Right forelimb (tissue), 1 donor: Measurements from ENCODE around the gene PPP3CB.

ENCODE experiments used
- DNase-seq: peaks from one replicate; pipeline ENCODE4 v3.0.0-alpha.2; 2018

Gene PPP3CB

GRCh38 chr10:73495884-73496674, at the start of gene PPP3CB:
Gene PPP3CB (minus strand): TSS chr10:73496024. CDS start chr10:73495889, 135 bp downstream.
- DNase-seq: peak; percentile 97

- DNase-seq: no peak
Observed at GRCh38 chr10:73545357-73545756, 49.5 kb upstream of the PPP3CB start.

- no peak for DNase-seq
Observed at GRCh38 chr10:73537709-73538108, 41.9 kb upstream of the PPP3CB start.

GRCh38 chr10:73537288-73537687, 41.5 kb upstream of the PPP3CB start:
- no peak for DNase-seq

- no peak for DNase-seq
Observed at GRCh38 chr10:73534857-73535256, 39.0 kb upstream of the PPP3CB start.

GRCh38 chr10:73529089-73529832, 33.4 kb upstream of the PPP3CB start:
- DNase-seq: peak; percentile 57

GRCh38 chr10:73522263-73522662, 26.4 kb upstream of the PPP3CB start:
- no peak for DNase-seq

- no peak for DNase-seq
Observed at GRCh38 chr10:73519336-73519735, 23.5 kb upstream of the PPP3CB start.

- no peak for DNase-seq
Observed at GRCh38 chr10:73517166-73517888, 21.5 kb upstream of the PPP3CB start.

GRCh38 chr10:73512207-73512743, 16.5 kb upstream of the PPP3CB start:
- DNase-seq: no peak

- DNase-seq: no peak
Observed at GRCh38 chr10:73509695-73510094, 13.9 kb upstream of the PPP3CB start.

- DNase-seq: no peak
Observed at GRCh38 chr10:73506491-73506890, 10.7 kb upstream of the PPP3CB start.

- DNase-seq: no peak
Observed at GRCh38 chr10:73506074-73506473, 10.2 kb upstream of the PPP3CB start.

- no peak for DNase-seq
Observed at GRCh38 chr10:73503037-73503436, 7.2 kb upstream of the PPP3CB start.

GRCh38 chr10:73501651-73502050, 5.8 kb upstream of the PPP3CB start:
- no peak for DNase-seq

GRCh38 chr10:73497623-73498022, 1.8 kb upstream of the PPP3CB start:
- DNase-seq: no peak

- DNase-seq: peak; percentile 88
Observed at GRCh38 chr10:73495226-73495883, 469 bp downstream of the PPP3CB start.

GRCh38 chr10:73494877-73495225, 973 bp downstream of the PPP3CB start:
- no peak for DNase-seq

GRCh38 chr10:73494213-73494612, 1.6 kb downstream of the PPP3CB start:
- no peak for DNase-seq

GRCh38 chr10:73493781-73494180, 2.0 kb downstream of the PPP3CB start:
- no peak for DNase-seq

- no peak for DNase-seq
Observed at GRCh38 chr10:73486601-73487000, 9.2 kb downstream of the PPP3CB start.

- no peak for DNase-seq
Observed at GRCh38 chr10:73485320-73485719, 10.5 kb downstream of the PPP3CB start.

GRCh38 chr10:73480158-73480557, 15.7 kb downstream of the PPP3CB start:
- no peak for DNase-seq
